Suprapubic skin (tissue), 3 donors: ENCODE measurements around the gene DAB2.

Experiments
- EP300 ChIP-seq: sonication (generic); formaldehyde crosslinking; IDR thresholded peaks from one replicate; pipeline ENCODE4 v1.6.1; 2017; ENCODE audit warnings: antibody characterized with exemption
- POLR2A ChIP-seq, 2 donors: fragments of 450-650 bp; IDR thresholded peaks; one replicate each; pipeline ENCODE4 v1.6.1; 2017; ENCODE audit warnings: antibody characterized with exemption in 2 of 2, mild to moderate bottlenecking in 2 of 2, moderate library complexity in 2 of 2
- TF ChIP-seq, protein P1 (sequence below), 2 donors: fragments of 200-600 bp in 1 of 2; fragments of 450-650 bp in 1 of 2; sonication (generic) in 1 of 2; IDR thresholded peaks; one replicate each; pipeline ENCODE4 v1.5.1; 2016 to 2019; ENCODE audit warnings: antibody characterized with exemption in 2 of 2, mild to moderate bottlenecking in 1 of 2, moderate library complexity in 1 of 2

DNA sequence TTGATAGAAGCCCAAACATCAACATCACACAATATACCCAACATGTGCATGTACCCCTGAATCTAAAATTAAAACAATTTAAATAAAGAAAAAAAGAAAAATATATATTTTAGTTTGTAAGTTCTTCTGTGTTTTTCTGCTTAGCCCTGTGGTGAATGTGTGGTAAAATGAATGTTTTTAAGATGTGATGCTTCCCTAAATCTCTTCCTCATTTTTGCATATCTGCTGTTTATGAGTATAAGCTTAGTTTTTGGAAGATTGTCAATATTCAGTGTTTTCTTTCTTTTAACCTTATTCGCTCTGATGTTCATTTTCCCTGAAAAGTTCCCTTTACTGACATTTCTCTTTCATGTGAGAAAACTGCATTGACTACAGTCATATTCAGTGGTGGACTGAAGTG lies 44.4 kb upstream of the DAB2 start:
- TF ChIP-seq, protein P1, sequence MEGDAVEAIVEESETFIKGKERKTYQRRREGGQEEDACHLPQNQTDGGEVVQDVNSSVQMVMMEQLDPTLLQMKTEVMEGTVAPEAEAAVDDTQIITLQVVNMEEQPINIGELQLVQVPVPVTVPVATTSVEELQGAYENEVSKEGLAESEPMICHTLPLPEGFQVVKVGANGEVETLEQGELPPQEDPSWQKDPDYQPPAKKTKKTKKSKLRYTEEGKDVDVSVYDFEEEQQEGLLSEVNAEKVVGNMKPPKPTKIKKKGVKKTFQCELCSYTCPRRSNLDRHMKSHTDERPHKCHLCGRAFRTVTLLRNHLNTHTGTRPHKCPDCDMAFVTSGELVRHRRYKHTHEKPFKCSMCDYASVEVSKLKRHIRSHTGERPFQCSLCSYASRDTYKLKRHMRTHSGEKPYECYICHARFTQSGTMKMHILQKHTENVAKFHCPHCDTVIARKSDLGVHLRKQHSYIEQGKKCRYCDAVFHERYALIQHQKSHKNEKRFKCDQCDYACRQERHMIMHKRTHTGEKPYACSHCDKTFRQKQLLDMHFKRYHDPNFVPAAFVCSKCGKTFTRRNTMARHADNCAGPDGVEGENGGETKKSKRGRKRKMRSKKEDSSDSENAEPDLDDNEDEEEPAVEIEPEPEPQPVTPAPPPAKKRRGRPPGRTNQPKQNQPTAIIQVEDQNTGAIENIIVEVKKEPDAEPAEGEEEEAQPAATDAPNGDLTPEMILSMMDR (IDR thresholded peaks at IDR 0.05), result no peak
- TF ChIP-seq POLR2A (IDR thresholded peaks at IDR 0.05) (no peak), EP300 (no peak)
